GM12878 (cell line): ENCODE data around the gene SLC35F6. TPM values are rescaled to one million over a fixed set of nuclear protein-coding genes. Genes with fewer than 3 reads are reported as not detected.

ENCODE experiments used
- ATAC-seq: fragments of 200-7000 bp; cut with Tn5 transposase; 3 replicates; pipeline ENCODE4 v1.9.1; 2020; ENCODE audit warnings: mild to moderate bottlenecking, moderate library complexity
- BruUV-seq: library from RNA; stranded (reverse); fragments of 400-500 nt; replicated peaks from 2 replicates; lab custom pipeline; 2021; lab: Mats Ljungman, UMichigan
- CTCF ChIA-PET: fragments of 300-600 bp; sonication (Branson Sonifier 250); formaldehyde crosslinking; extraction: SDS; loops from one replicate; lab custom pipeline; 2021; ENCODE audit warnings: inconsistent platforms; lab: Yijun Ruan, JAX
- POLR2A ChIA-PET: fragments of 350-600 bp; formaldehyde crosslinking; extraction: SDS; loops from one replicate; lab custom pipeline; 2021; ENCODE audit warnings: inconsistent platforms; lab: Charles Lee
- RAD21 ChIA-PET: fragments of 300-600 bp; sonication (Branson Sonifier 250); formaldehyde crosslinking; loops from one replicate; lab custom pipeline; 2023; ENCODE audit warnings: antibody characterized with exemption; ENCODE audit not compliant: unreplicated experiment; lab: Charles Lee
- SMC1A ChIA-PET: fragments of 300-600 bp; sonication (Branson Sonifier 250); formaldehyde crosslinking; loops from one replicate; lab custom pipeline; 2023; ENCODE audit not compliant: unreplicated experiment, uncharacterized antibody; lab: Charles Lee
- DNase-seq: peaks from one replicate; pipeline ENCODE4 v3.0.0-alpha.2; 2011; ENCODE audit warnings: low read depth, low spot score
- FAIRE-seq: peaks from 3 replicates; lab custom pipeline; 2011; peaks lifted over from hg19 to GRCh38; lab: Jason Lieb, UNC
- H2AFZ ChIP-seq: 2 replicates; pipeline ENCODE4 v1.6.0; 2011; ENCODE audit warnings: low read depth, low read length, control low read depth; ENCODE audit not compliant: control insufficient read depth
- H3K27ac ChIP-seq: 2 replicates; pipeline ENCODE4 v1.5.1; 2011; ENCODE audit warnings: control low read depth; ENCODE audit not compliant: control insufficient read depth, insufficient read depth
- H3K27me3 ChIP-seq, 2 experiments: replicated peaks in 1 of 2; 2 replicates each; pipeline versions ENCODE4 v1.6.0 to v1.6.1; 2011; ENCODE audit warnings: low read length in 1 of 2; ENCODE audit not compliant: control insufficient read depth in 2 of 2, insufficient read depth in 2 of 2
- H3K36me3 ChIP-seq, 2 experiments: 2 replicates each; pipeline ENCODE4 v1.5.1; 2011; ENCODE audit warnings: low read length in 1 of 2; ENCODE audit not compliant: control insufficient read depth in 2 of 2, insufficient read depth in 2 of 2
- H3K4me1 ChIP-seq: 2 replicates; pipeline ENCODE4 v1.6.1; 2011; ENCODE audit warnings: mild to moderate bottlenecking, low read length, moderate library complexity, mixed read lengths; ENCODE audit not compliant: control insufficient read depth, insufficient read depth
- H3K4me2 ChIP-seq: 2 replicates; pipeline ENCODE4 v1.6.0; 2011; ENCODE audit warnings: control low read depth; ENCODE audit not compliant: control insufficient read depth, insufficient read depth
- H3K4me3 ChIP-seq: fragments of 200-600 bp; sonication (generic); 2 replicates; pipeline ENCODE4 v1.5.1; 2016
- H3K79me2 ChIP-seq: 2 replicates; pipeline ENCODE4 v1.6.0; 2011; ENCODE audit warnings: low read length; ENCODE audit not compliant: control insufficient read depth, insufficient read depth
- H3K9ac ChIP-seq: 2 replicates; pipeline ENCODE4 v1.8.0; 2011; ENCODE audit warnings: low read length, control low read depth, mixed read lengths; ENCODE audit not compliant: control insufficient read depth, insufficient read depth
- H3K9me3 ChIP-seq: replicated peaks from 3 replicates; pipeline ENCODE4 v1.5.1; 2011; ENCODE audit warnings: mild to moderate bottlenecking, low read length; ENCODE audit not compliant: control insufficient read depth, insufficient read depth
- H4K20me1 ChIP-seq: 2 replicates; pipeline ENCODE4 v1.6.0; 2011; ENCODE audit not compliant: control insufficient read depth, insufficient read depth
- BACH1 ChIP-seq: fragments of 450-650 bp; IDR thresholded peaks from 2 replicates; pipeline ENCODE4 v1.6.1; 2017; ENCODE audit warnings: mild to moderate bottlenecking, borderline replicate concordance
- CREM ChIP-seq: IDR thresholded peaks from 2 replicates; pipeline ENCODE4 v1.6.1; 2014; ENCODE audit warnings: antibody characterized with exemption, low read depth
- EED ChIP-seq: sonication (generic); IDR thresholded peaks from 2 replicates; pipeline ENCODE4 v1.6.1; 2016; ENCODE audit warnings: antibody characterized with exemption, low read depth
- ETV6 ChIP-seq, 2 experiments: fragments of 450-650 bp in 1 of 2; IDR thresholded peaks in 1 of 2; conservative IDR thresholded peaks in 1 of 2; 2 replicates each; pipeline ENCODE4 v1.6.1; 2014; ENCODE audit warnings: antibody characterized with exemption in 1 of 2, borderline replicate concordance in 1 of 2, low read depth in 1 of 2, mild to moderate bottlenecking in 1 of 2, moderate library complexity in 1 of 2
- MEF2B ChIP-seq: fragments of 450-650 bp; IDR thresholded peaks from 2 replicates; pipeline ENCODE4 v1.6.1; 2018; ENCODE audit warnings: mild to moderate bottlenecking, moderate library complexity; ENCODE audit not compliant: partially characterized antibody, poor library complexity, severe bottlenecking
- PBX3 ChIP-seq: IDR thresholded peaks from 2 replicates; pipeline ENCODE4 v1.6.1; 2011; ENCODE audit warnings: mild to moderate bottlenecking, low read depth, low read length, moderate library complexity; ENCODE audit not compliant: insufficient replicate concordance
- PKNOX1 ChIP-seq: fragments of 450-650 bp; IDR thresholded peaks from 2 replicates; pipeline ENCODE4 v1.6.1; 2016; ENCODE audit warnings: mild to moderate bottlenecking
- RELB ChIP-seq: fragments of 450-650 bp; IDR thresholded peaks from 2 replicates; pipeline ENCODE4 v1.6.1; 2017; ENCODE audit warnings: low read depth, mild to moderate bottlenecking, moderate library complexity
- SUPT20H ChIP-seq: IDR thresholded peaks from 2 replicates; pipeline ENCODE4 v1.6.1; 2011; ENCODE audit warnings: low read depth, mild to moderate bottlenecking, low read length, moderate library complexity, borderline replicate concordance; ENCODE audit not compliant: control insufficient read depth
- ZNF687 ChIP-seq: fragments of 450-650 bp; IDR thresholded peaks from 2 replicates; pipeline ENCODE4 v1.6.1; 2017; ENCODE audit warnings: mild to moderate bottlenecking, moderate library complexity
- WGBS: methylation state at CpG from one replicate; pipeline ENCODE4 v1.1.6; 2016; ENCODE audit warnings: low lambda C conversion rate; ENCODE audit not compliant: insufficient replicate concordance, insufficient coverage; ENCODE audit errors: missing lambda C conversion rate; 5-methylcytosine and 5-hydroxymethylcytosine counted together
- in situ Hi-C: fragments of 300-500 bp; cut with MboI; formaldehyde crosslinking; loops from 9 replicates; pipeline ENCODE4 v1.14.3; 2018; ENCODE audit warnings: mixed read lengths
- intact Hi-C: fragments of 100-400 bp; cut with micrococcal nuclease; formaldehyde crosslinking; loops from one replicate; pipeline ENCODE4 v1.14.2; 2022; ENCODE audit not compliant: unreplicated experiment
- polyA plus RNA-seq, 11 experiments: library from polyadenylated mRNA; depleted of rRNA in 4 of 11; unstranded in 6 of 11; stranded (reverse) in 5 of 11; fragments of >200 nt; fragmentation: Nextera tagmentation in 4 of 11; fragmentation: Illumina TruSeq in 1 of 11; extraction: Ambion mirVana in 4 of 11; extraction: Trizol in 1 of 11; gene quantifications; 1 replicate in 1 of 11; 2 replicates in 10 of 11; pipeline versions ENCODE4 v1.2.1 to v1.2.3, GENCODE V29; 2011 to 2016; ENCODE audit warnings: inconsistent platforms in 2 of 11, missing spikeins in 2 of 11, low read depth in 1 of 11
- total RNA-seq, 4 experiments: library from RNA; depleted of rRNA in 3 of 4; stranded (reverse); fragments of >200 nt in 3 of 4; fragmentation: Illumina TruSeq in 1 of 4; extraction: Trizol in 1 of 4; gene quantifications; 2 replicates each; pipeline versions ENCODE4 v1.2.1 to v1.2.3, GENCODE V29; 2013 to 2021

SLC35F6 gene
- total and polyA plus RNA-seq, 10 of the 15 experiments (the other 5 are each of a cell fraction or from before 2014, with no cell fraction given): 4.0 to 10.5 (median 8.0) TPM

- TF ChIP-seq ETV6 (conservative IDR thresholded peaks at IDR 0.05 in 1 of 2, IDR thresholded peaks at IDR 0.05 in 1 of 2; ENCODE audit: borderline replicate concordance in 1 of 2, low read depth in 1 of 2) (no peak), MEF2B (no peak), RELB (no peak), BACH1 (no peak), SUPT20H (no peak)
Measured at GRCh38 chr2:26754972-26755670, 9.0 kb upstream of the SLC35F6 start (continued).

- no peaks in the 10 kb centered on the region for H3K79me2 ChIP-seq
- no peak overlapping the region for H3K27ac ChIP-seq
- H3K36me3 ChIP-seq: no peaks in the 10 kb centered on the region
- in situ Hi-C loops (no loop called here), intact Hi-C loops (no loop called here)
- no peaks in the 10 kb centered on the region for H4K20me1 ChIP-seq
- no TSS peak for BruUV-seq
- ATAC-seq: peak; percentile 52
- DNase-seq: no peak
- FAIRE-seq: no peak
- POLR2A ChIA-PET: no interaction called here
- no peaks in the 10 kb centered on the region for H3K9me3 ChIP-seq
- TF ChIP-seq PKNOX1 (peak; percentile 27; the same call in 1 of the 2 replicates), ZNF687 (0 out of 2 replicates have a peak, but pooled peaks have one; percentile 20), EED (no peak), CREM (0 out of 2 replicates have a peak, but pooled peaks have one; percentile 11), PBX3 (no peak)
- no peak overlapping the region for H3K9ac ChIP-seq
- SMC1A ChIA-PET: interaction anchor here (1.5 kb wide), 1 partner anchor 10 kb away, joined by 7 read pairs; no protein-coding TSS in a partner anchor
- no peak overlapping the region for H3K4me3 ChIP-seq
- RAD21 ChIA-PET: no interaction called here
- H2AFZ ChIP-seq: no peak overlapping the region
- peaks cover 18% of the 10 kb centered on the region for H3K4me1 ChIP-seq
- no peaks in the 10 kb centered on the region for H3K27me3 ChIP-seq
- H3K4me2 ChIP-seq: no peak overlapping the region
- WGBS: 28% methylated on average over 4 of the region's 5 CpGs
- CTCF ChIA-PET: interaction anchor here (1.4 to 3.7 kb wide), 3 partner anchors 10 to 149 kb away, joined by 3 to 22 read pairs (median 3); no protein-coding TSS in a partner anchor
Measured at GRCh38 chr2:26756337-26756736, 7.7 kb upstream of the SLC35F6 start.
